Skeletal muscle cell (primary cell): ENCODE results near the gene SAMM50.

Experiments used
- DNase-seq: peaks from one replicate; pipeline ENCODE4 v3.0.0-alpha.2; 2010; ENCODE audit warnings: low read depth
- H3K4me3 ChIP-seq: 2 replicates; pipeline ENCODE4 v1.5.1; 2011; ENCODE audit warnings: low read depth, mild to moderate bottlenecking, control low read depth, low read length, moderate library complexity

Gene SAMM50

DNA sequence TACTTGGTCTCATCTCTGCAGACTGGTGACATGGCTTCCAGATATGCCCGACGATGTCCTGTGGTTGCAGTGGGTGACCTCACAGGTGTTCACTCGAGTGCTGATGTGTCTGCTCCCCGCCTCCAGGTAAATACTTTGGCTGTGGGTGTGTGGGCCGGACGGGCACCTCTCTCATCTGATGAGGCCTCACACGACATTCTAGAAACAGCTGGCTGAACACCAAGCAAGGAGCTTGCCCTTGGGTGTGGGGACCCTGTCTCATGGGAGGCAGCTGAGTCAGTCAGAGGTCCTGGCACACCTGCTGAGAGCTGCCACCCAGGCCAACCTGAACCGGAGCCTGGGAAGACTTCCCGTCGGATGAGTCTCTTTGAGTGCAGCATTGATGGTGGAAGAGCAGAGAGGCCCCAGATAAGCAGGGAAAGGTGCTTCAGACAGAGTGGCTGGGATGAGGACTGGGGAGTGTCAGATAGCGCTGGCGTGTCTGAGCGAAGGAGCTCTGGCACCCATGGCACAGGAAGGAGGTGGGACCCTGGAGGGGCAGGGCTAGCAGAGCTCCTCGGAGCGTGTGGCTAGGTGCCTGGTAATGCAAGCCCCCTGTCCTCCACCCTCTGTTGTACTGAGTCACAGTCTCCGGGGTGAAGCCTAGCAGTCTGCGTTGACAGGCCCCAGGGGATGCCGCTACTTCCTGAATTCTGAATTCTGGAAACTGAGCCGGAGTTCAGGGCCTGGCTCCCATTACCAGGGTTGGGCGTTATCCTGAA lies 10.4 kb upstream of the SAMM50 start:
- no peak overlapping the region for H3K4me3 ChIP-seq
- DNase-seq: no peak

DNA sequence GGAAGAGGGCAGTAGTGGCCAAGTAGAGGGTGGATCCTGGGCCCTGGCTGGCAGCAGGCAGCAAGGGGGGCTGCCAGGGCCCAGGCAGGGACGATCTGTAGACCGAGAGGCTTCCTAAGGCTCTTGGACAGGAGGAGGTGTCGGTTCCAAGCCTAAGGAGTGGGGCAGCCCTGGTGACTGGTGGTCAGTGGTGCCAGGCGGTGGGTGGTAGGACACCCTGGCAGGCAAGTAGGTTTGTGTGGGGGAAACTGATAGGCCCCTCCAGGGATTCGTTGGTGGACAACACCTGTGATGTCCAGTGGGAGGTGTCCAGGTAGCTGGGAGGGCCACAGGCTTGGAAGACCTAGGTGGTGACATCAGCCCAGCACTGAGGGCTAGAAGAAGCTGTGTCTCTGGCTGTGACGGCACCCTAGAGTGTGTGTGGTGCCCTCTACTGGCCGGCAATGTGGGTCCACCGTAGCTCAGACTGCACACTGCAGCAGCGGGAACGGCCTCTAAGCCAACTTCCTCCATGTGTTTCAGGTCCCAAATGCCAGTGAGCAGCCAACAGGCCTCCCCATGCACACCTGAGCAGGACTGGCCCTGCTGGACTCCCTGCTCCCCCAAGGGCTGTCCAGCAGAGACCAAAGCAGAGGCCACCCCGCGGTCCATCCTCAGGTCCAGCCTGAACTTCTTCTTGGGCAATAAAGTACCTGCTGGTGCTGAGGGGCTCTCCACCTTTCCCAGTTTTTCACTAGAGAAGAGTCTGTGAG lies 9.4 kb upstream of the SAMM50 start:
- no peak for DNase-seq
- H3K4me3 ChIP-seq: no peak overlapping the region

DNA sequence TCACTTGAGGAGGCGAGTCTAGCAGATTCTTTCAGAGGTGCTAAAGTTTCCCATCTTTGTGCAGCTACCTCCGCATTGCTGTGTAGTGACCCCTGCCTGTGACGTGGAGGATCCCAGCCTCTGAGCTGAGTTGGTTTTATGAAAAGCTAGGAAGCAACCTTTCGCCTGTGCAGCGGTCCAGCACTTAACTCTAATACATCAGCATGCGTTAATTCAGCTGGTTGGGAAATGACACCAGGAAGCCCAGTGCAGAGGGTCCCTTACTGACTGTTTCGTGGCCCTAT lies 8.9 kb upstream of the SAMM50 start:
- no peak for DNase-seq

DNA sequence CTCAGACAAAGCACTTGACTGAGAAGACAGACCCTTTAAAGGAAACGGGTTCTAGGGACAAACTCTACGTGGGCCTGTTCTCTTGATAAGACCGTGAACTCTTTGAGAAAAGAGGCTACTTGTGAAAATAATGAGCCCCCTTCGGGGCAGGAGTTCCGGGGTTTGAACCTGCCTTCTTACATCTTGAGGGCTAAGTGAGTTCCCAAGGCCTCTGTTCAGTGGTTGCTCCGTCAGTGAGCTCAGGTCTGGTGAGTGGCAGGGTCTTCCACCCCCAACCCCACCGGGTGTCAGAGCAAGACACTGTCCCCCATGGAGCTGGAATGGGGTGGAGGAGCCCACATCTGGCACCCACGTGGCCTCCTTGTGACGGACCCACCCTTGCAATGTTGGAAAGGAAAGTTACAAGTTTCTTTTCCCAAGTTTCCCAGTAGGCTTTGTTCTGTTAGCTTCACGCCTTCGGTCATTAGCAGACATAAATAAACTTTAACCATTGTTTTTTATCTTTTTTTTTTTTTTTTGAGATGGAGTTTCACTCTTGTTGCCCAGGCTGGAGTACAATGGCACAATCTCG lies 6.3 kb upstream of the SAMM50 start:
- H3K4me3 ChIP-seq: no peak overlapping the region
- DNase-seq: no peak

More for the DNA sequence above, 8.9 kb upstream of the SAMM50 start:
- H3K4me3 ChIP-seq: no peak overlapping the region

DNA sequence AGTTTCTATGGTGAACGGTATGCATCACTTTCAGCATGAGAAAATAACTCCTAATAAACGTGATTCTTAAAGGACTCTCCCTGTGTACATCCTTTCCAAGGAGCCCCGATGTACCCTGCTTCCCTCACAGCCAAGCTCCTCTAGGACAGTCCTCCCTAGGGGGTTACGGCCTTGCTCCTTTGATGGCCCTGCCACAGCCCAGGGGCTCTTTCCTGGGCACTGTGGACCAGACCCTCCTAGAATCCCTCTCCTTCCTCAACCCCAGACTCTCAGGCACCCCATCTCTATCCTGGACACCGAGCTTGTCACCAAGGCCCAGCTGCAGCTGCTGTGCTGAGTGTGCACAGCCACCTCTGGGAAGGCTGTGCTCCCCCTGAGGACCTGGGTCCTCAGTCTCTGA lies 3.9 kb upstream of the SAMM50 start:
- no peak for DNase-seq
- H3K4me3 ChIP-seq: no peak overlapping the region

DNA sequence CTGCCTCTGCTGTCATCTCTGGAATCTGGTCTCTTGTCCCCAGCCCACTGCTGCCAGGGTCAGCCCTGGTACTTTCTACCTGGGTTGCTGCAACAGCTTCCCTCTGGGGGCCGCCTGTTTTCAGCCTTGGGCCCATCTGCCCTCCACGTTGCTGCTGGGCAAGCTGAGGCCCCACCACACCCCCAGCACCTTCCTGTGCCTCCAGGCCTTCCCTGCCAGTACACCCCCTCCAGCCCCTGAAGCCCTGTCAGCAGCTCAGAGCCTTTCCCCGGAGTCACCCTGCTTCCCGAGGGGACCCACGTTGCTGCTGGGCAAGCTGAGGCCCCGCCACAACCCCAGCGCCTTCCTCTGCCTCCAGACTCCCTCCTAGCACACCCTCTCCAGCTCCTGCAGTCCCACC lies 3.3 kb upstream of the SAMM50 start:
- DNase-seq: no peak
- no peak overlapping the region for H3K4me3 ChIP-seq

DNA sequence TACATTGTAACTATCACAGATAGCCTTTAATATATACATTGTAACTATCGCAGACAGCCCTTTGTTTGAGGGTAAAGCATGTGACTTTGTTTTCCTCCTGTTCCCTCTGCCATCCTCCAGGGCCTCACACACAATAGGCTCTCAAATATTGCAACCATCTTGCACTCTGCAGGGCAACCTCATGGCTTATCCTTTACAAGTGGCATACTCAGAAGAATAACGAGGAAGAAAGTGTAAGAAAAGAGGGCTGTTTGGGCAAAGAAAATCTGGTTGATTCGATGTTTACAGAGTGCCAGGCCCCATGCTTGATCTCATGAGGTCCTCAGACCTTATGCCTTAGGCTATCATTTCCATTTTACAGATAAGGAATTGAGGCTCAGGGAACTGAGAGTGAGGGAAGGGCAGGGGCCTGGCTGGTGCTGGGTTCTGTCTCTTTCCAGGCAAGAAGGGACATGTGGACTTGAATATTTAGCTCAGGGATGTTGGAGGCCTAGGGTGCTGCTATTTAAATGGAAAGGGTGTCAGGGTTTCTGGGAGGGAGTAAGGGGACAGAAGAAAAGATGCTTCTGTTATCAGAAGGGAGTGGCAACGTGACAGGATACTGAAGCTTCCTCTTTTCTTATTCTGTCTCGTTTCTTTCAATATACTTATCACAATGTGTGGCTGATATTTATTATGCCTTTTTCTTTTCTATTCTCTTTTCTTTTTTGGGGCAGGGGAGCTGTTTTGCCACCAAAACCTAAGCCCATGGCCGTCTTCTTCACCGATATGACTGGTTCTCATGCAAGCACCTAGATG lies 1.1 kb upstream of the SAMM50 start:
- peak overlapping the region; percentile 94 for H3K4me3 ChIP-seq
- DNase-seq: no peak

DNA sequence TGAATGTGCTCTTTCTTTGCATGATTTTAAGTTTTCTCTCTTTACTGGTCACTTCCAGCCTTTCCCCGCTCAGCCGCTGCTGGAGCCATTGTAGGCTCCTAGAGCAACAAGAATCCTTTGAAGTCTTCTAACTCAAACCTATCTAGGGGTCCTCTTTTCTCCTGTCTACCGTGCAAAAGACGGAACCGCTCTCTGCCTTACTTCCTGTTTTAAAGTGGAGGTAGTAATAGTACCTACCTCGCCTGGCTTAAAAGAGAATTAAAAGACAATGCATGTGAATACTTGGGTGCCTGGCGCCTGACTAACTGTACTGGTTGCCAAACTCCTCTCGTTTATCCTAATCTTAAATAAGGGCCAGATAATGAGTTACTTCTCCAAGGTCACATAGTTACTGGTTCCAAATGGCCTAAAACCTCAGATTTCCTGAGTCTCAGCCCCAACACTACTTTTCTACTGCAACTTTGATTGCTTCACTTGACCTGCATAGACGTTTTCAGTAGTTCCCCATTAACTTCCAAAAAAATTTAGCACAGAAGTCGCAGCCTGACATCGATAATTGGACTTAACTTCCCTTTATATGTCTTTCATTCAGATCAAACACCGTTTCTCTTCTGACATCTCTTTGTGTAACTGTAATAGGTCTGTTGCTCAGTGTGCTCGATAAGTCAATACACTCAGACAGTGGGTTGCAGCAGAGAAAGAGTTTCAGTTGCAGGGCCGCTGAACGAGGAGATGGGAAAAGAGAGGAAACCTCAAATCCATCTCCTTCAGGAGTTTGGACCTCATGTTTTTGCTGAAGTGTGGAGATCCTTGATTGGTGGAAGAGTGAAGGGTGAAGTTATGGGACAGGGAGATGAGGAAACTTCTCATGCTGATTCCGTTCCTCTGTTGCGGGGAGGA lies 891 bp downstream of the SAMM50 start:
- H3K4me3 ChIP-seq: peak overlapping the region; percentile 94
- no peak for DNase-seq

DNA sequence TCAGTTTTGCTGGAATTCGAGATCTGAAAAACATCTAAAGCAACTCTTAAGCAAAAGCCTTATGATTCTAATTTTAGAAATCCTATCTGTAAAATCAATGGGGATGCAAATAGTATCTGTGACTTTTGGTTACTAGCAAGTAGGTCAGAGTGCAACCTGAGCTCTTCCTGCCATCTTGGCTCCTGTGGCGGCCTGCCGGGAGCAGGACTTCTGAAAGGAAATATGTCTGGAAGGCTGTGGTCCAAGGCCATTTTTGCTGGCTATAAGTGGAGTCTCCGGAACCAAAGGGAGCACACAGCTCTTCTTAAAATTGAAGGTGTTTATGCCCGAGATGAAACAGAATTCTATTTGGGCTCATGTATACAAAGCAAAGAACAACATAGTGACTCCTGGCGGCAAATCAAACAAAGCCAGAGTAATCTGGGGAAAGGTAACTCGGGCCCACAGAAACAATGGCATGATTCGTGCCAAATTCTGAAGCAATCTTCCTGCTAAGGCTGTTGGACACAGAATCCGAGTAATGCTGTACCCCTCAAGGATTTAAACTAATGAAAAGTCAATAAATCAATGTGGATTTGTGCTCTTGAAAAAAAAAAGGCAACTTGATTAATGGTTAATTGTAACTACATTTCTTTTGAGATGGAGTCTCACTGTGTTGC lies 1.7 kb downstream of the SAMM50 start:
- no peak for DNase-seq
- no peak overlapping the region for H3K4me3 ChIP-seq

DNA sequence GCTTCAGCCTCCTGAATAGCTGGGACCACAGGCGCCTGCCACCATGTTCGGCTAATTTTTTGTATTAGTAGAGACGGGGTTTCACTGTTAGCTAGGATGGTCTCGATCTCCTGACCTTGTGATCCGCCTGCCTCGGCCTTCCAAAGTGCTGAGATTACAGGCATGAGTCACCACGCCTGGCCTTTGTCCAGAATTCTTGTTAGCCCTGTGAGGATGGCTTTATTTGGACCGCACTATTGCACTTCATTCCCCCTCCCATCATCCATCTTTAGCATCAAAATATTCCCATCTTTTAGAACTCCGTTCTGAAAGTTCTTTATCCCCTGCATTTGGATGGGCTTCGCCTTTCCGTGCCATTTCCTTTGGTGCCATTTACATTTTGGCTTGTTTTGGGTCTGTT lies 2.6 kb downstream of the SAMM50 start:
- no peak for DNase-seq
- no peak overlapping the region for H3K4me3 ChIP-seq

DNA sequence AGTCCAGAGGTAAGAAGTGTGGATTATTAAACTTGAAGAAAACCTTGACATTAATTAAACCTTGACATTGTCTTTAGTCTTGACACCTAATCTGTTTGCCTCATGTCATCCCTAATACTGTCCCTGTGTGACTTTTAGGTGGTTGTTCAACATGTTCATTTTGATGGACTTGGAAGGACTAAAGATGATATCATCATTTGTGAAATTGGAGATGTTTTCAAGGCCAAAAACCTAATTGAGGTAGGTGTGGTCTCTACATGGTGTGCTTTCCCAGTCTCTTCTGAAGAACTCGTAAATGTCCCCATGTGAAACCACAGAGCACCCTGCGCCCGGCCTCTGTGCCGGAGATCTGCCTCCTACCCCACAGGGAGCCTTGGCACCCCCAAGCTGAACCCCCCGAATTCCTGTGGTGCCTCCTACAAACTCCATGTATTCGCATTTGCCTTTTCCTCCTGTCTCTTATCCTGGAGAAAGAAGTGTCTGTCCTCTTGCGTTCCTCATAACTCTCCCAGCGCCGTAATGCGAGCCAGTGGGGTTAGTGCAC lies 9.1 kb downstream of the SAMM50 start:
- H3K4me3 ChIP-seq: no peak overlapping the region
- no peak for DNase-seq

DNA sequence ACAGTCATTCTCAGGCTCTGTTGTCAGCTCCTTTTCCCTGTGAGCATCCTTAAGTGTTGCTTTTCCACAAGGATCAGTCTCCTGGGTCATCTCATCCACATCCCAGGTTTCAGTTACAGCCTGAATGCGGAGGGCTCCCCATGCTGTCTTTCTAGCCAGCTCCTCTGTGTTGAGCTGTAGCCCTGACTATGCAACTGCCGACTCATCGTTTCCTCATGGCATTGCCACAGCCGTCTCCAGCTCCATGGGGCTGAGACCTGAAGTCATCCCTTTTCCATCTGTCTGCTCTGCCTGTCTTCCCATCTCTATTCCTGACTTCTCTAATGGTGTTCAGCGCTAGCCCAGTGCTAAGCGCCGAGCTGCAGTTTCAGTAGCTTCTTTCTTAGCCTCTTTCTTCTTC lies 11.8 kb downstream of the SAMM50 start:
- DNase-seq: no peak

DNA sequence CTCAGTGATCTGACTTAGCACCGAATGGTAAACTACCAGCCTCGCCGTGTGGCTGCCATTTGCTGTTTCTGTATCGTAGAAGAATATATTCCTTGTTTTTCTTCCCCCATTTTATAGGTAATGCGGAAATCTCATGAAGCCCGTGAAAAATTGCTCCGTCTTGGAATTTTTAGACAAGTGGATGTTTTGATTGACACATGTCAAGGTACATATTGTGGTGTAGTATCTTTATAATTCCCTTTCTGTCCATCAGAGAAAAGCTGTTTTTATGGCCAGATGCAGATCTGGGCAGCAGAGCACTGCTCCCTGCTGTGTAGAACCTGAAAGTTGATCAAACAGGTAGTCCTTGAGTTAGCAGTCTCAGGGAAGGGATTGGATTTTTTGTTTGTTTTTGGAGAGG lies 13.4 kb downstream of the SAMM50 start:
- DNase-seq: no peak
- H3K4me3 ChIP-seq: no peak overlapping the region

More for the DNA sequence above, 11.8 kb downstream of the SAMM50 start:
- H3K4me3 ChIP-seq: no peak overlapping the region

DNA sequence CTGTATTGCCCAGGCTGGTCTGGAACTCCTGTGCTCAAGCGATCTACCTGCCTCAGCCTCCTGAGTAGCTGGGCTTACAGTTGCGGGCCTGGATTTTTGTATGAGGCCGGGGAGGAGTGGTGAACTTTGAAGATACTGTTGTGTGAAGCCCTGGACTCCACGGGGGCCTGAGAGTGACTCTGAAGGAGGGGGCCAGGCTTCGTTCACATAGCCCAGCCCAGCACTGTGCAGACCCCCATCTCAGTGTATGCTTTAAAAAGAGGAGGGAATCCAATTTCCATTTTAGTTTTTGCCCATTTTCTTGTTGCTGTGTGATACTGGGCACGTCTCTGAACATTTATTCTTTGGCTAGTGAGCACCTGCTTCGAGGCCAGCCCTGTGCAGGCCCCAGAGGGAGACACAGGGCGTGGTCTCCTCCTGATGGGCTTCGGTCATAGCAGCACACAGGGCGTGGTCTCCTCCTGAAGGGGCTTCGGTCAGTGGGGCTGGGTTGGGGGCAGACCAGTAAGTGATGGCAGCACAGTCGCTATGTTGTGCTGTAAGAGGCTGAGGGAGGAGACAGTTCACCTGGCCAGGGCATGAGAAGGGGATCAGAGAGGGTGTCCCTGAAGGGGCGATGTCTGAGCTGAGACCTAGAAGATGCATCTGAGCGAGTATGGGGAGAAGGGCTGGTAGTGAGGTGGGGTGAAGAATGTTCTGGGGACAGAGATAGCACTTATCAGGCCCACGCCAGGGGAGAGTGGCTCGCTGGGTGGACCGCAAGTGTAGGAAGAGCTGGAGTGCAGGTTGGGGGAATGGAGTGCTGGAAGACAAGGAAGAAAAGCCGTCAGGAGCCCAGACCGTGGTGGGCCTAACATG lies 14.0 kb downstream of the SAMM50 start:
- H3K4me3 ChIP-seq: no peak overlapping the region
- DNase-seq: no peak

DNA sequence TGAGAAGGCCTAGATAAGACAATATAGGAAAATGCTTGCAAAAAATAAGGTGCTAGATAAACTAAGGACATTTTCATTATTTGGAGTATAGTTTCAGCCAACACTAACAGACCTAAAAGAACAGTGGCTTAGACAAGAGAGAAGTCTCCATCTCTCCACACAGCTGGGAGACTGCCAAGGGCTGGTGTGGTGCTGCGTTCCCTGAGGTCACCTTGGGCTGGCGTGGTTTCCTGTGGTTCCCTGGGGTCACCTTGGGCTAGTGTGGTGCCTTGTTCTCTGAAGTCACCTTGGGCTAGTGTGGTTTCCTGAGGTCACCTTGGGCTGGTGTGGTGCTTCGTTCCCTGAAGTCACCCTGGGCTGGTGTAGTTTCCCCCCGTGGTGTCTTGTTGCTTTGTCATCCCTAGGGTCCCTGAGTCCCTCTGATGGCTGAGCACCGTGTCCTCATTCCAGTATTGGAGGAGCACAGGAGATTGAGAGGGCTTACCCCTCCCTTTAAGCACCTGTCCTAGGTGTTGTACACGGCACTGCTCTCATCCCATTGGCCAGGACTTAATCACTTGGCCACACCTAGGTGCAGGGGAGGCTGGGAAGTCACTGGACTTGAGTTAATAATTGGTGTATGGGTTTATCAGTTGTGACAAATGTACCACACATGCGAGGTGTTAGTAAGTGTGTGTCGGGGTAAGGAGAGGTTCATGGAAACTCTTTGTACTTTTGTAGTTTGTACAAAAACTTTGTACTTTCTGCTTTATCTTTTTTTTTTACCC lies 14.9 kb downstream of the SAMM50 start:
- no peak for DNase-seq
- H3K4me3 ChIP-seq: no peak overlapping the region

DNA sequence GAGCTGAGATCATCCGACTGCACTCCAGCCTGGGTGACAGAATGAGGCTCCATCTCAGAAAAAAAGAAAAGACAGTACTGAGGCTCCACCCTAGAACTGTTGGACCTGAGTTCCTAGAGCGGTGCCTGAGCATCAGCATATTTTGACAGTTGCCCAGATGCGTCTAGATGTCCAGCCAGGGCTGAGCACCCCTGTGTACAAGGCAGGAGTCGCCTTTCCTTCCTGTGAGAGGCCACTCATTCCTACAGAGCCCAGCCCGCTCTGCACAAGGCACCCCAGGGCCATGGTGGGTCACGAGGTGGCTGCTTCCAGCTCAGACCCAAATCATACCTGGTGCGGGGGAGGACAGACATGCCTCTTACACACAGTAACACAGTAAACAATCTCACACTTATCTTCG lies 15.9 kb downstream of the SAMM50 start:
- no peak overlapping the region for H3K4me3 ChIP-seq
- no peak for DNase-seq

DNA sequence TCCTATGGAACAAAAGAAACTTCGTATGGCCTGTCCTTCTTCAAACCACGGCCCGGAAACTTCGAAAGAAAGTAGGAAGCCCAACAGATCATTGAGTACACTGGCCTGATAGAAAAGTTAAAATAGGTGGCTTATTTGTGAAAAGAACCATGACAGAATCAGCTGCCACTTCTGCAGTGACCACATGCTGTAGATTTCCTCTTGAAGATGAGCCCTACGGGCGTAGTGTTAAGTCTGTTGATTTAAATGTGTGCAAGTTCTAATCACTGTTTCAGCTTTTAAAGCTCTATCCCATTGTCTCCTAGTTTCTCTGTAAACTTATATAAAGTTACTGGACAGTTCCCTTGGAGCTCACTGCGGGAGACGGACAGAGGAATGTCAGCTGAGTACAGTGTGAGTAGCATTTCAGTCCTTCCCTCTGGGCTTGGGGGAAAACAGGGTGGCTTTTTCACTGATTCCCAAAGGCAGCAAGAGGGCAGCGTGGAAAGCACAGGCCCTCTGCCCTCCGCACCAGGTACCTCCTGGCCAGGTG lies 17.8 kb downstream of the SAMM50 start:
- H3K4me3 ChIP-seq: no peak overlapping the region
- DNase-seq: no peak
